GM21390 (cell line): ENCODE results near the gene ADAM10.

Experiments
- ATAC-seq: cut with Tn5 transposase; IDR thresholded peaks from one replicate; pipeline ENCODE4 v1.9.1; 2021; ENCODE audit not compliant: unreplicated experiment

Gene ADAM10

DNA sequence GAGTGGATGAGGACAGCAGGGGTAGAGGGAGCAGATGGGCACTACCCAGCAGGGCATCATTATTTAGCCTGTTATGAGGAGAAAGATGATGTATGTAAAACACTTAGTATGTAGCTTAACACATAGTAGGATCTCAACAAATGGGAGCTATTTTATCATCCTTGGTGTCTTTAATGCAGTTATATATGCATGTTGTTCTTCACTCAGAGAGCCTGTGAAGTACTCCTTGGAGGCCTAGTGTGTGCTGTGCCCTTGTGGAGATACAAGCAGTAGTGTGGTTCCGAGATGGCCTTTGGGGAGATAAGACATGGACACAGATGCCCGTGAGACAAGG is 193.5 kb downstream of the ADAM10 start:
- ATAC-seq = no peak

DNA sequence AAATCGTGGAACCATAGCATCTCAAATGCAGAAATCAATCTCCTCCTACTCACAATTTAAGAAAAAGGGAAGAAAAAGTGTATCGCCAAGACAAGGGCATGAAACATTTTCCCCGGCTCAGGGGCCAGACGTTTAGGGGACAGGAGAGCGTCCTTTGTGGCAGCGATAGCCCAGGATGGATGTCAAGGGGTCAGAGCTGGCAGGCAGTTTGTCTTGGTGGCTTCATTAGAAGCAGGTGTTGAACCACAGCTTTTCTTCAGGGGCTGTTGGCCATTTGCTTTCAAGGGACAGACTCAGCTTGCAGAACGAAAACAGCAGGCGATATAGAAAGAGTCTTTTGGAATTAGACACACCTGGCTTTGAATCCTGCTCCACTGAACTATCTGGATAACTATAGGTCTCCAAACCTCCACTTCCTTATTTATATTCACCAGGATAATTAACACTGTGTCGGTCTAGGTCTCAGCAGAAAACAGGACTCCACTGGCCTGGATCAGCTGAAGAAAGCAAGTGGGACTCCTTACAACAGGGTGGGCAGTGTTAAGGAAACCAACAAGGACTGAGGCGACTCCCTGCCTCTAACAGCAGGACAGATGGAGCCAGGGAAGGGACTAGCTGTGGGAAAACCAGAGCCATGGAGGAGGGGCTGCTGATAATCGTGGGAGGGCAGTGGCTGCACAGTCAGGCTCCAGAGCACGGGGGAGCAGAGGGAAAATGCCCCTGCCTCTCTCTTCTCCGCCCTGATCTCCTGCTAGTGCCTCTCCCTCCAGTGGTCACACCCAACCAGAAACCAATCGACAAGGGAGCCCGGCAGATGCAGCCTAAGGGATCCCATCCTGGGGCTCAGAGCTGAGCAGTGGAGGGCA is 194.1 kb downstream of the ADAM10 start:
- no peak for ATAC-seq

GRCh38 chr15:58554758-58555157 is 194.7 kb downstream of the ADAM10 start:
- no peak for ATAC-seq

- no peak for ATAC-seq
Observed at GRCh38 chr15:58553365-58553918, 196.1 kb downstream of the ADAM10 start.

GRCh38 chr15:58552505-58553364 is 196.8 kb downstream of the ADAM10 start:
- ATAC-seq = no peak

GRCh38 chr15:58551764-58552504 is 197.6 kb downstream of the ADAM10 start:
- ATAC-seq = no peak

DNA sequence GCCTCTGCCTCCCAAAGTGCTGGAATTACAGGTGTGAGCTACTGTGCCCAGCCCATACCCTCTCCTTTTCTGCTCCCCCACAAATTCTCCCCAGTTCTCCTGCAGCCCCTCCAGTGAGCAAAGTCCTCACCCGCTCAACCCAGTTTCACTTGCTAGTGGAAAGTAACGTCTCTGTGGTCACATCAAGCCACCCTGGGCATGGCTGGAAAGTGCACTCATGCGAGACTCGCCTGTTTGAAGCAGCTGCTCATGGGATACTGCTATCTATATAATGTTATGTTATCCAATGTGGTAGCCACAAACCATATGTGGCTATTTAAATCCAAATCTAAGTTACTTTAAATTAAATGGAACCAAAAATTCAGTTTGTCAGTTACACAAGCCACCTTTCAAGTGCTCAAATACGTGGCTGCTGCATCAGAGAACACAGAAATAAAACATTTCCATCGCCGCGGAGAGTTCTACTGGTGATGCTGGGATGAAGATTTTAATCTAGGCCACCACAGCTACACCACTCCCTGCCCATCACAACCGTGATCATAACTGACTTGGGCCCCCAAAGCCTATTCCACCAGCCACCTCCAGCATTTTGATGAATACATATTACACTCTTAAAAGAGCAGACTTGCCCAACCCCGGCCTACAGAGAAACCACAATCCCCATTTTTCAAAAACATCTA is 198.3 kb downstream of the ADAM10 start:
- no peak for ATAC-seq

DNA sequence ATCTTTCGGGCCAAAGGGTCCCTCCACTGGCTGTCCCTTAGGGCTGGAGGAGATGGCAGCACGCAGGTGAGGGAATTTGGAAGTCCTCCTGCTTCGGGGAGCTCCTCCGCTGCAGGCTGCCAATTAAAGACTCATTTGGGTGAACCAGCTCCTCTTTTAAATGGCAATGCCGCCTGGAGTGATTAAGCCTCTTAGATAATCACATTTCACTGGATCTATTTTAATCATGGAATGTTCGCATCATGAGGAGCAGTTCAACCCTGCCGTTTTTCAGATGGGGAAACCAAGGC is 199.8 kb downstream of the ADAM10 start:
- no peak for ATAC-seq

GRCh38 chr15:58549013-58549784 is 200.3 kb downstream of the ADAM10 start:
- no peak for ATAC-seq

- ATAC-seq = no peak
Observed at GRCh38 chr15:58548308-58549012, 201.0 kb downstream of the ADAM10 start.

DNA sequence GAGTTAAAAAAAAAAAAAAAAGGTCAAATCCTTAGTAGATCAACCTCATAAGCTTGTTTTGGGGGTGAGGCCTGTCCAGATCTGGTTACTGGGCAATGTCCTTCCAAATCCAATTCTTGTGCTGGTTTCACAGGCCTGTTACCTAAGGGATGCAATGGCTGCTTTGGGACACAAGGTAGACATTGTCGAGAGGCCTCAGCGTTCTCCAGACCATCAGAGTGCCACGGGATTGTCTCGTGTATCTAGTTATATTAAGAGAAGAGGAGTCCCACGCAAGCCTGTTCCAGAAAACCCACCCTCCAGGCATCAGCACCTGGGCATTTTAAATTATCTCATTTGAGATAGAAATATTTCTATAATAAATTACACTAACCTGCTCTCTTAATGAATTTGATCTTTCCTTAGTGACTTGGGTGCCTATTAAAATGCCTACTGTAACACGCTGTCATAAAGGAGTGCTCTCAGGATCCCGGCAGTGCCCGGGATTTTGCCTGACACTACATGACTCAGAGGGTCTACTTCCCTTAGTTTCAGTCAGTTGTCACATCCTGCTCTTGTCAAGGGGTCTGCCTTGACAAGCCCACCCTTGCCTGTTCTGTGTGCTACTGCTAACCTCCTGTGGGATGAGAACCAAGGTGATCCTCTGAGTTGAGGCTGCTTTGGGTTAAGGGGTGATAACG is 201.7 kb downstream of the ADAM10 start:
- ATAC-seq = no peak

GRCh38 chr15:58546635-58547627 is 202.6 kb downstream of the ADAM10 start:
- ATAC-seq = no peak

DNA sequence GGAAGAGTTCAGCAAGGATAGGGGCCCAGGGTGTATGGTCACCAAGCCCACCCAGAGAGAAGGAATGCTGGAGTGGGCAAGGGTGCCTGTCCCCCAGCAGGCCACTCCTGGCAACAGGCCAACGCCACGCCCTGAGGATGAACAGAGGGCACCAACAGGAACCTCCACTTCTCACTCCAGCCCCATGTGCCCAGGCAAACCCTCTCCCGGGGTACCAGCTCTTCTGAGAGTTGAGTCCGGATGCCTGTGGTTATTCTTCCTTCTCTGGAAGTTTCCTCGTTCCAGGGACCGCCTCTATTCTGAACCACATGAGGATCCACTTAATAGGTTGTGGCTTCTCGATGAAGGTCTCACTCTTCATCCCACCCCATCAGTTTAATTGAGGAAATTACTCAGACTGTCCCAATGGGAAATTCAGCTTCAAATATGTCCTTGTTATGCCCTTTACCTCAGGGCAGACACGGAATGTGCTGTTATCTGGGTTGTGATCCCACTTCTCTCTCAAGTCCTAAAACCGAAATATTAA is 203.4 kb downstream of the ADAM10 start:
- no peak for ATAC-seq

DNA sequence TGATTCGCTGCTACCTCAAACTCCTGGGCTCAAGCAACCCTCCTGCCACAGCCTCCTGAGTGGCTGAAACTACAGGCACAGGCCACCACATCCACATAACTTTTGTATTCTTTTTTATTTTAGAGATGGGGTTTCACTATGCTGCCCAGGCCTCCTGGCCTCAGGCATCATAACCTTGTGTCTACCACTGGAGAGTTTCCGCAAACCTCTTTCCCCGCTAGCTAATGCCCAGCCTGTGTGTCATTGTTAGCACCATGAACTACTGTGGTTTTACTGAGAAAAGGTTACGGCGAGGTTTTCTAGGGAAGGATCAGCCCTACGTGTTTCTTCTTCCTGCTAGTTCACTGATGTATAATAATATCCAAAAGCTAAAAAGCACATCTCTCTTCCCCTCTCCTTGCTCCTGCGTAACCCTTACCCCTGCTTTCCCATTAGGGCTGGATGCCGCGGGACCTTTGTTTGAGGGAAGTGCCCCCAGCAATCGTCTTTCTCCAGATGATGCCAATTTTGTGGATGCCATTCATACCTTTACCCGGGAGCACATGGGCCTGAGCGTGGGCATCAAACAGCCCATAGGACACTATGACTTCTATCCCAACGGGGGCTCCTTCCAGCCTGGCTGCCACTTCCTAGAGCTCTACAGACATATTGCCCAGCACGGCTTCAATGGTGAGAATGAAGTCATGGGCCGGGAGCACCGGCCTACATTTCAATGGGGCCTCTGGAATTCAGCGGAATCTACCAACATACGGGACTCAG is 204.0 kb downstream of the ADAM10 start:
- ATAC-seq = no peak

- no peak for ATAC-seq
Observed at GRCh38 chr15:58544756-58545155, 204.8 kb downstream of the ADAM10 start.

- ATAC-seq = no peak
Observed at GRCh38 chr15:58543664-58544335, 205.7 kb downstream of the ADAM10 start.
